Measurements from ENCODE around the gene KREMEN1.

KREMEN1 gene

GRCh38 chr22:29128891-29129807, 56.3 kb downstream of the KREMEN1 start:
- no peak for TF ChIP-seq CTCF (IDR thresholded peaks at IDR 0.05; ENCODE audit: low read depth, low read length)
- H3K4me3 ChIP-seq (replicated peaks in 1 of 2; ENCODE audit: low read depth in 2 of 2, low read length in 2 of 2), result no peak overlapping the region
- DNase-seq (ENCODE audit: low read depth in 2 of 2), result peak in 1 of 2 donors; percentile 24

GRCh38 chr22:29129808-29130140, 56.9 kb downstream of the KREMEN1 start:
- DNase-seq (ENCODE audit: low read depth in 2 of 2), result no peak
- no peak overlapping the region for H3K4me3 ChIP-seq (replicated peaks in 1 of 2; ENCODE audit: low read depth in 2 of 2, low read length in 2 of 2)
- no peak for TF ChIP-seq CTCF (IDR thresholded peaks at IDR 0.05; ENCODE audit: low read depth, low read length)

GRCh38 chr22:29130476-29130875, 57.6 kb downstream of the KREMEN1 start:
- TF ChIP-seq CTCF (IDR thresholded peaks at IDR 0.05; ENCODE audit: low read depth, low read length), result no peak
- H3K4me3 ChIP-seq (replicated peaks in 1 of 2; ENCODE audit: low read depth in 2 of 2, low read length in 2 of 2), result no peak overlapping the region
- no peak for DNase-seq (ENCODE audit: low read depth in 2 of 2)

GRCh38 chr22:29133603-29134133, 60.8 kb downstream of the KREMEN1 start:
- H3K4me3 ChIP-seq (replicated peaks in 1 of 2; ENCODE audit: low read depth in 2 of 2, low read length in 2 of 2), result no peak overlapping the region
- no peak for TF ChIP-seq CTCF (IDR thresholded peaks at IDR 0.05; ENCODE audit: low read depth, low read length)
- no peak for DNase-seq (ENCODE audit: low read depth in 2 of 2)

- TF ChIP-seq CTCF (IDR thresholded peaks at IDR 0.05; ENCODE audit: low read depth, low read length), result no peak
- no peak overlapping the region for H3K4me3 ChIP-seq (replicated peaks in 1 of 2; ENCODE audit: low read depth in 2 of 2, low read length in 2 of 2)
- DNase-seq (ENCODE audit: low read depth in 2 of 2), result no peak
These were observed 61.6 kb downstream of the KREMEN1 start for GRCh38 chr22:29134448-29134847.

GRCh38 chr22:29136782-29137700, 64.2 kb downstream of the KREMEN1 start:
- TF ChIP-seq CTCF (IDR thresholded peaks at IDR 0.05; ENCODE audit: low read depth, low read length), result no peak
- no peak for DNase-seq (ENCODE audit: low read depth in 2 of 2)
- no peak overlapping the region for H3K4me3 ChIP-seq (replicated peaks in 1 of 2; ENCODE audit: low read depth in 2 of 2, low read length in 2 of 2)
